GM12878 (cell line): Measurements from ENCODE around the gene COL13A1. TPM values are rescaled to one million over a fixed set of nuclear protein-coding genes. Genes with fewer than 3 reads are reported as not detected.

ENCODE experiments used
- ATAC-seq: fragments of 200-7000 bp; cut with Tn5 transposase; 3 replicates; pipeline ENCODE4 v1.9.1; 2020; ENCODE audit warnings: mild to moderate bottlenecking, moderate library complexity
- BruUV-seq: library from RNA; stranded (reverse); fragments of 400-500 nt; replicated peaks from 2 replicates; lab custom pipeline; 2021; lab: Mats Ljungman, UMichigan
- CTCF ChIA-PET: fragments of 300-600 bp; sonication (Branson Sonifier 250); formaldehyde crosslinking; extraction: SDS; loops from one replicate; lab custom pipeline; 2021; ENCODE audit warnings: inconsistent platforms; lab: Yijun Ruan, JAX
- POLR2A ChIA-PET: fragments of 350-600 bp; formaldehyde crosslinking; extraction: SDS; loops from one replicate; lab custom pipeline; 2021; ENCODE audit warnings: inconsistent platforms; lab: Charles Lee
- RAD21 ChIA-PET: fragments of 300-600 bp; sonication (Branson Sonifier 250); formaldehyde crosslinking; loops from one replicate; lab custom pipeline; 2023; ENCODE audit warnings: antibody characterized with exemption; ENCODE audit not compliant: unreplicated experiment; lab: Charles Lee
- SMC1A ChIA-PET: fragments of 300-600 bp; sonication (Branson Sonifier 250); formaldehyde crosslinking; loops from one replicate; lab custom pipeline; 2023; ENCODE audit not compliant: unreplicated experiment, uncharacterized antibody; lab: Charles Lee
- DNase-seq: peaks from one replicate; pipeline ENCODE4 v3.0.0-alpha.2; 2011; ENCODE audit warnings: low read depth, low spot score
- FAIRE-seq: peaks from 3 replicates; lab custom pipeline; 2011; peaks lifted over from hg19 to GRCh38; lab: Jason Lieb, UNC
- H2AFZ ChIP-seq: 2 replicates; pipeline ENCODE4 v1.6.0; 2011; ENCODE audit warnings: low read depth, low read length, control low read depth; ENCODE audit not compliant: control insufficient read depth
- H3K27ac ChIP-seq: 2 replicates; pipeline ENCODE4 v1.5.1; 2011; ENCODE audit warnings: control low read depth; ENCODE audit not compliant: control insufficient read depth, insufficient read depth
- H3K27me3 ChIP-seq, 2 experiments: replicated peaks in 1 of 2; 2 replicates each; pipeline versions ENCODE4 v1.6.0 to v1.6.1; 2011; ENCODE audit warnings: low read length in 1 of 2; ENCODE audit not compliant: control insufficient read depth in 2 of 2, insufficient read depth in 2 of 2
- H3K36me3 ChIP-seq, 2 experiments: 2 replicates each; pipeline ENCODE4 v1.5.1; 2011; ENCODE audit warnings: low read length in 1 of 2; ENCODE audit not compliant: control insufficient read depth in 2 of 2, insufficient read depth in 2 of 2
- H3K4me1 ChIP-seq: 2 replicates; pipeline ENCODE4 v1.6.1; 2011; ENCODE audit warnings: mild to moderate bottlenecking, low read length, moderate library complexity, mixed read lengths; ENCODE audit not compliant: control insufficient read depth, insufficient read depth
- H3K4me2 ChIP-seq: 2 replicates; pipeline ENCODE4 v1.6.0; 2011; ENCODE audit warnings: control low read depth; ENCODE audit not compliant: control insufficient read depth, insufficient read depth
- H3K4me3 ChIP-seq: fragments of 200-600 bp; sonication (generic); 2 replicates; pipeline ENCODE4 v1.5.1; 2016
- H3K79me2 ChIP-seq: 2 replicates; pipeline ENCODE4 v1.6.0; 2011; ENCODE audit warnings: low read length; ENCODE audit not compliant: control insufficient read depth, insufficient read depth
- H3K9ac ChIP-seq: 2 replicates; pipeline ENCODE4 v1.8.0; 2011; ENCODE audit warnings: low read length, control low read depth, mixed read lengths; ENCODE audit not compliant: control insufficient read depth, insufficient read depth
- H3K9me3 ChIP-seq: replicated peaks from 3 replicates; pipeline ENCODE4 v1.5.1; 2011; ENCODE audit warnings: mild to moderate bottlenecking, low read length; ENCODE audit not compliant: control insufficient read depth, insufficient read depth
- H4K20me1 ChIP-seq: 2 replicates; pipeline ENCODE4 v1.6.0; 2011; ENCODE audit not compliant: control insufficient read depth, insufficient read depth
- BCL11A ChIP-seq: IDR thresholded peaks from 2 replicates; pipeline ENCODE4 v1.6.1; 2011; ENCODE audit warnings: low read depth, low read length
- BHLHE40 ChIP-seq, 2 experiments: fragments of 450-650 bp in 1 of 2; IDR thresholded peaks; 2 replicates each; pipeline ENCODE4 v1.6.1; 2011 to 2017; ENCODE audit warnings: low read depth in 2 of 2, borderline replicate concordance in 1 of 2, improper control_type of control experiment in 1 of 2, low read length in 1 of 2, mild to moderate bottlenecking in 1 of 2
- FOXM1 ChIP-seq: IDR thresholded peaks from 2 replicates; pipeline ENCODE4 v1.6.1; 2012; ENCODE audit warnings: low read depth, mild to moderate bottlenecking, inconsistent platforms, low read length, moderate library complexity
- LARP7 ChIP-seq: fragments of 450-650 bp; IDR thresholded peaks from 2 replicates; pipeline ENCODE4 v1.6.1; 2017; ENCODE audit warnings: mild to moderate bottlenecking
- MTA3 ChIP-seq: IDR thresholded peaks from 2 replicates; pipeline ENCODE4 v1.6.1; 2012; ENCODE audit warnings: low read length, inconsistent platforms, borderline replicate concordance
- MXI1 ChIP-seq: fragments of 150-350 bp; IDR thresholded peaks from 2 replicates; pipeline ENCODE4 v1.6.1; 2011; ENCODE audit warnings: low read depth, mild to moderate bottlenecking, inconsistent platforms, low read length, improper control_type of control experiment
- MYB ChIP-seq: fragments of 150-350 bp; IDR thresholded peaks from 2 replicates; pipeline ENCODE4 v1.6.1; 2014; ENCODE audit warnings: mild to moderate bottlenecking, low read depth, low read length, borderline replicate concordance
- NRF1 ChIP-seq: conservative IDR thresholded peaks from 2 replicates; pipeline ENCODE4 v1.6.1; 2011; ENCODE audit warnings: mild to moderate bottlenecking, low read depth, low read length, improper control_type of control experiment
- POLR2AphosphoS5 ChIP-seq: IDR thresholded peaks from 2 replicates; pipeline ENCODE4 v1.6.1; 2011; ENCODE audit warnings: mild to moderate bottlenecking, low read length, inconsistent platforms
- RAD21 ChIP-seq: IDR thresholded peaks from 2 replicates; pipeline ENCODE4 v1.6.1; 2011; ENCODE audit warnings: mild to moderate bottlenecking, low read depth, low read length, moderate library complexity; ENCODE audit not compliant: insufficient read depth
- SMAD1 ChIP-seq: fragments of 450-650 bp; IDR thresholded peaks from 2 replicates; pipeline ENCODE4 v1.6.1; 2018; ENCODE audit warnings: mild to moderate bottlenecking, low read depth; ENCODE audit not compliant: partially characterized antibody
- STAT1 ChIP-seq: fragments of 450-650 bp; conservative IDR thresholded peaks from 2 replicates; pipeline ENCODE4 v1.6.1; 2014; ENCODE audit warnings: antibody characterized with exemption, mild to moderate bottlenecking
- TCF7 ChIP-seq: IDR thresholded peaks from 2 replicates; pipeline ENCODE4 v1.6.1; 2014; ENCODE audit warnings: antibody characterized with exemption, borderline replicate concordance
- ZNF24 ChIP-seq: fragments of 450-650 bp; IDR thresholded peaks from 2 replicates; pipeline ENCODE4 v1.6.1; 2017; ENCODE audit warnings: antibody characterized with exemption, mild to moderate bottlenecking
- WGBS: methylation state at CpG from one replicate; pipeline ENCODE4 v1.1.6; 2016; ENCODE audit warnings: low lambda C conversion rate; ENCODE audit not compliant: insufficient replicate concordance, insufficient coverage; ENCODE audit errors: missing lambda C conversion rate; 5-methylcytosine and 5-hydroxymethylcytosine counted together
- in situ Hi-C: fragments of 300-500 bp; cut with MboI; formaldehyde crosslinking; loops from 9 replicates; pipeline ENCODE4 v1.14.3; 2018; ENCODE audit warnings: mixed read lengths
- intact Hi-C: fragments of 100-400 bp; cut with micrococcal nuclease; formaldehyde crosslinking; loops from one replicate; pipeline ENCODE4 v1.14.2; 2022; ENCODE audit not compliant: unreplicated experiment
- polyA plus RNA-seq, 11 experiments: library from polyadenylated mRNA; depleted of rRNA in 4 of 11; unstranded in 6 of 11; stranded (reverse) in 5 of 11; fragments of >200 nt; fragmentation: Nextera tagmentation in 4 of 11; fragmentation: Illumina TruSeq in 1 of 11; extraction: Ambion mirVana in 4 of 11; extraction: Trizol in 1 of 11; gene quantifications; 1 replicate in 1 of 11; 2 replicates in 10 of 11; pipeline versions ENCODE4 v1.2.1 to v1.2.3, GENCODE V29; 2011 to 2016; ENCODE audit warnings: inconsistent platforms in 2 of 11, missing spikeins in 2 of 11, low read depth in 1 of 11
- total RNA-seq, 4 experiments: library from RNA; depleted of rRNA in 3 of 4; stranded (reverse); fragments of >200 nt in 3 of 4; fragmentation: Illumina TruSeq in 1 of 4; extraction: Trizol in 1 of 4; gene quantifications; 2 replicates each; pipeline versions ENCODE4 v1.2.1 to v1.2.3, GENCODE V29; 2013 to 2021
- TF ChIP-seq, protein P1 (sequence below): IDR thresholded peaks from 2 replicates; pipeline ENCODE4 v1.6.1; 2011; ENCODE audit warnings: borderline replicate concordance, low read depth, mild to moderate bottlenecking, moderate library complexity, mixed read lengths, low read length; ENCODE audit not compliant: insufficient read depth; ENCODE audit errors: extremely low read length
- TF ChIP-seq, protein P2 (sequence below): IDR thresholded peaks from 2 replicates; pipeline ENCODE4 v1.6.1; 2012; ENCODE audit warnings: improper control_type of control experiment, low read depth, low read length; ENCODE audit not compliant: insufficient replicate concordance
- TF ChIP-seq, protein P3 (sequence below): IDR thresholded peaks from 2 replicates; pipeline ENCODE4 v1.6.1; 2012; ENCODE audit warnings: low read depth, low read length, improper control_type of control experiment

Gene COL13A1
- total and polyA plus RNA-seq, 10 of the 15 experiments (the other 5 are each of a cell fraction or from before 2014, with no cell fraction given): 0.03 to 0.15 (median 0.05) TPM; not detected in 7

DNA sequence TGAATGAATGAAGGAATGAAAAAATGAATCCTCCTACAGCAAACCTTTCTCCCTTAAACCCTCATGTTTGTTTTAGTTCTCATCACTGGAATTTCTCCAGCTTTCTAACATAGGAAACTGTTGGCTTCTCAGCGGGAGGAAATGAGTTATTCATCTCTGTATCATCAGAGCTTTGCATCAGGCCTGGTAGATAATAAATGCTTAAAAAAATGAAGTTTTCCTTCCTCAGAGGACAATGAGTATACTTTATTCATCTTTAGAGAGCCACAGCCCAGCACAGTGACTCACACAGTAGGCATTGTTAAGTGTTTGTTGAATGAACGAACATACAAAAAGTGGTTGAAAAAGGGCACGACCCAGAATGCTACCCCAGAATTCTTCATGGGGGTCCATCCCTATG lies 62.6 kb downstream of the COL13A1 start:
- Histone ChIP-seq H3K4me3 (no peak overlapping the region), H3K36me3 (no peaks in the 10 kb centered on the region), H3K4me1 (no peaks in the 10 kb centered on the region)
- CTCF ChIA-PET: no interaction called here
- TF ChIP-seq STAT1 (no peak), TCF7 (no peak), RAD21 (no peak), BCL11A (no peak), BHLHE40 (IDR thresholded peaks at IDR 0.05; ENCODE audit: borderline replicate concordance in 1 of 2, low read depth in 2 of 2, low read length in 1 of 2) (no peak), MTA3 (no peak), MXI1 (no peak), MYB (no peak), NRF1 (no peak), POLR2AphosphoS5 (no peak), FOXM1 (no peak), ZNF24 (no peak), SMAD1 (no peak), LARP7 (no peak)
- TF ChIP-seq, protein P1, sequence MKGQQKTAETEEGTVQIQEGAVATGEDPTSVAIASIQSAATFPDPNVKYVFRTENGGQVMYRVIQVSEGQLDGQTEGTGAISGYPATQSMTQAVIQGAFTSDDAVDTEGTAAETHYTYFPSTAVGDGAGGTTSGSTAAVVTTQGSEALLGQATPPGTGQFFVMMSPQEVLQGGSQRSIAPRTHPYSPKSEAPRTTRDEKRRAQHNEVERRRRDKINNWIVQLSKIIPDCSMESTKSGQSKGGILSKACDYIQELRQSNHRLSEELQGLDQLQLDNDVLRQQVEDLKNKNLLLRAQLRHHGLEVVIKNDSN: no peak
- TF ChIP-seq, protein P2, sequence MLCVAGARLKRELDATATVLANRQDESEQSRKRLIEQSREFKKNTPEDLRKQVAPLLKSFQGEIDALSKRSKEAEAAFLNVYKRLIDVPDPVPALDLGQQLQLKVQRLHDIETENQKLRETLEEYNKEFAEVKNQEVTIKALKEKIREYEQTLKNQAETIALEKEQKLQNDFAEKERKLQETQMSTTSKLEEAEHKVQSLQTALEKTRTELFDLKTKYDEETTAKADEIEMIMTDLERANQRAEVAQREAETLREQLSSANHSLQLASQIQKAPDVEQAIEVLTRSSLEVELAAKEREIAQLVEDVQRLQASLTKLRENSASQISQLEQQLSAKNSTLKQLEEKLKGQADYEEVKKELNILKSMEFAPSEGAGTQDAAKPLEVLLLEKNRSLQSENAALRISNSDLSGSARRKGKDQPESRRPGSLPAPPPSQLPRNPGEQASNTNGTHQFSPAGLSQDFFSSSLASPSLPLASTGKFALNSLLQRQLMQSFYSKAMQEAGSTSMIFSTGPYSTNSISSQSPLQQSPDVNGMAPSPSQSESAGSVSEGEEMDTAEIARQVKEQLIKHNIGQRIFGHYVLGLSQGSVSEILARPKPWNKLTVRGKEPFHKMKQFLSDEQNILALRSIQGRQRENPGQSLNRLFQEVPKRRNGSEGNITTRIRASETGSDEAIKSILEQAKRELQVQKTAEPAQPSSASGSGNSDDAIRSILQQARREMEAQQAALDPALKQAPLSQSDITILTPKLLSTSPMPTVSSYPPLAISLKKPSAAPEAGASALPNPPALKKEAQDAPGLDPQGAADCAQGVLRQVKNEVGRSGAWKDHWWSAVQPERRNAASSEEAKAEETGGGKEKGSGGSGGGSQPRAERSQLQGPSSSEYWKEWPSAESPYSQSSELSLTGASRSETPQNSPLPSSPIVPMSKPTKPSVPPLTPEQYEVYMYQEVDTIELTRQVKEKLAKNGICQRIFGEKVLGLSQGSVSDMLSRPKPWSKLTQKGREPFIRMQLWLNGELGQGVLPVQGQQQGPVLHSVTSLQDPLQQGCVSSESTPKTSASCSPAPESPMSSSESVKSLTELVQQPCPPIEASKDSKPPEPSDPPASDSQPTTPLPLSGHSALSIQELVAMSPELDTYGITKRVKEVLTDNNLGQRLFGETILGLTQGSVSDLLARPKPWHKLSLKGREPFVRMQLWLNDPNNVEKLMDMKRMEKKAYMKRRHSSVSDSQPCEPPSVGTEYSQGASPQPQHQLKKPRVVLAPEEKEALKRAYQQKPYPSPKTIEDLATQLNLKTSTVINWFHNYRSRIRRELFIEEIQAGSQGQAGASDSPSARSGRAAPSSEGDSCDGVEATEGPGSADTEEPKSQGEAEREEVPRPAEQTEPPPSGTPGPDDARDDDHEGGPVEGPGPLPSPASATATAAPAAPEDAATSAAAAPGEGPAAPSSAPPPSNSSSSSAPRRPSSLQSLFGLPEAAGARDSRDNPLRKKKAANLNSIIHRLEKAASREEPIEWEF: no peak
- TF ChIP-seq, protein P3, sequence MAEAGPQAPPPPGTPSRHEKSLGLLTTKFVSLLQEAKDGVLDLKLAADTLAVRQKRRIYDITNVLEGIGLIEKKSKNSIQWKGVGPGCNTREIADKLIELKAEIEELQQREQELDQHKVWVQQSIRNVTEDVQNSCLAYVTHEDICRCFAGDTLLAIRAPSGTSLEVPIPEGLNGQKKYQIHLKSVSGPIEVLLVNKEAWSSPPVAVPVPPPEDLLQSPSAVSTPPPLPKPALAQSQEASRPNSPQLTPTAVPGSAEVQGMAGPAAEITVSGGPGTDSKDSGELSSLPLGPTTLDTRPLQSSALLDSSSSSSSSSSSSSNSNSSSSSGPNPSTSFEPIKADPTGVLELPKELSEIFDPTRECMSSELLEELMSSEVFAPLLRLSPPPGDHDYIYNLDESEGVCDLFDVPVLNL: no peak
- TF ChIP-seq, all 136 proteins: peak for 0
- peaks cover 0 to 3% of the 10 kb centered on the region in 2 experiments; a peak in 3 of 4 replicates for H3K27me3 ChIP-seq
- POLR2A ChIA-PET: no interaction called here
- intact Hi-C loops: no loop called here
- H3K9ac ChIP-seq: no peak overlapping the region
- no TSS peak for BruUV-seq
- RAD21 ChIA-PET: no interaction called here
- H3K9me3 ChIP-seq: no peaks in the 10 kb centered on the region
- SMC1A ChIA-PET: no interaction called here
- no peak for FAIRE-seq
- H3K27ac ChIP-seq: no peak overlapping the region
- no peak for DNase-seq
- in situ Hi-C loops: no loop called here
- no peak overlapping the region for H2AFZ ChIP-seq
- ATAC-seq: no peak
- no peak overlapping the region for H3K4me2 ChIP-seq
- 34% methylated on average over 3 of the region's 3 CpGs for WGBS
- H4K20me1 ChIP-seq: no peaks in the 10 kb centered on the region
- no peaks in the 10 kb centered on the region for H3K79me2 ChIP-seq
